ENCODE data around the gene ZCWPW1.

The ZCWPW1 gene

DNA sequence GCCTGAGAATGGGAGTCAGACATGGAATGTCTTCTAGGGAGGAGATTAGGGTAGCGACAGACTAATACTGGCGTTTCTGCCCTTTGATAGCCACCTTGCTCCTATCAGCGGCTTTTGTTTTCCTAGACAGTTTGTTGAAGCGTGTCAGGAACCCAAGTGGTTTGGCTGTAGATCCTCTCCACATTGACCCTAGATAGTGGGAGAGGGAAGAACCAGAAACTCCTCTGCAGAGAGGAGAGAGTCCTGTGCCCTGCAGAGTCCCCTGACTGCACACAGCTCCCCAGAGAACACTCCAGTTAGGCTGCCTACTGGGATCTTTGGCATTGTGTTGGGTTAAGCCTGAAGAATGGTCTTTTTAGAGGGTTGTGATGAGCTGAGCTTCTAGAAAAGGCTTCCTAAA is 3.5 kb upstream of the ZCWPW1 start:
- DNase-seq = no peak

DNA sequence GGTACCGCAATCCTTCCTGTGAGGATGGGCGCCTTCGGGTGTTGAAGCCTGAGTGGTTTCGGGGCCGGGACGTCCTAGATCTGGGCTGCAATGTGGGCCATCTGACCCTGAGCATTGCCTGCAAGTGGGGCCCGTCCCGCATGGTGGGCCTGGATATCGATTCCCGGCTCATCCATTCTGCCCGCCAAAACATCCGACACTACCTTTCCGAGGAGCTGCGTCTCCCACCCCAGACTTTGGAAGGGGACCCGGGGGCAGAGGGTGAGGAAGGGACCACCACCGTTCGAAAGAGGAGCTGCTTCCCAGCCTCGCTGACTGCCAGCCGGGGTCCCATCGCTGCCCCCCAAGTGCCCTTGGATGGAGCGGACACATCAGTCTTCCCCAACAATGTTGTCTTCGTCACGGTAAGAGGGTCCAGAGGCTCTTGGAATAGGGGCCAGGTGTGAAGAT is 2.8 kb upstream of the ZCWPW1 start:
- no peak for DNase-seq

DNA sequence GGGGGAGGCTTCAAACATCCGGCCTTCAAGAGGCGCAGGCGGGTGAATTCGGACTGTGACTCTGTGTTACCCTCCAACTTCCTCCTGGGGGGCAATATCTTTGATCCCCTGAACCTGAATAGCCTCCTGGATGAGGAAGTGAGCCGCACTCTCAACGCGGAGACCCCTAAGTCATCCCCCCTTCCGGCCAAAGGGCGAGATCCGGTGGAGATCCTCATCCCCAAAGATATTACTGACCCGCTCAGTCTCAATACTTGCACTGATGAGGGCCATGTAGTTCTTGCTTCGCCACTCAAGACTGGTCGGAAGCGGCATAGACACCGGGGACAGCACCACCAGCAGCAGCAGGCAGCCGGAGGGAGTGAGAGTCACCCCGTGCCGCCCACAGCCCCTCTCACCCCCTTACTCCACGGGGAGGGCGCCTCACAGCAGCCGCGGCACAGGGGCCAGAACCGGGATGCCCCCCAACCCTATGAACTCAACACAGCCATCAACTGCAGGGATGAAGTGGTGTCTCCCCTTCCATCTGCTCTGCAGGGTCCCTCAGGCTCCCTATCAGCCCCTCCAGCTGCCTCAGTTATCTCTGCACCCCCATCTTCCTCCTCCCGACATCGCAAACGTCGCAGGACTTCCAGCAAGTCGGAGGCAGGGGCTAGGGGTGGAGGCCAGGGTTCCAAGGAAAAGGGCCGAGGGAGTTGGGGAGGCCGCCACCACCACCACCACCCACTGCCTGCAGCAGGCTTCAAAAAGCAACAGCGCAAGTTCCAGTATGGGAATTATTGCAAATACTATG is 2.2 kb upstream of the ZCWPW1 start:
- no peak for DNase-seq

DNA sequence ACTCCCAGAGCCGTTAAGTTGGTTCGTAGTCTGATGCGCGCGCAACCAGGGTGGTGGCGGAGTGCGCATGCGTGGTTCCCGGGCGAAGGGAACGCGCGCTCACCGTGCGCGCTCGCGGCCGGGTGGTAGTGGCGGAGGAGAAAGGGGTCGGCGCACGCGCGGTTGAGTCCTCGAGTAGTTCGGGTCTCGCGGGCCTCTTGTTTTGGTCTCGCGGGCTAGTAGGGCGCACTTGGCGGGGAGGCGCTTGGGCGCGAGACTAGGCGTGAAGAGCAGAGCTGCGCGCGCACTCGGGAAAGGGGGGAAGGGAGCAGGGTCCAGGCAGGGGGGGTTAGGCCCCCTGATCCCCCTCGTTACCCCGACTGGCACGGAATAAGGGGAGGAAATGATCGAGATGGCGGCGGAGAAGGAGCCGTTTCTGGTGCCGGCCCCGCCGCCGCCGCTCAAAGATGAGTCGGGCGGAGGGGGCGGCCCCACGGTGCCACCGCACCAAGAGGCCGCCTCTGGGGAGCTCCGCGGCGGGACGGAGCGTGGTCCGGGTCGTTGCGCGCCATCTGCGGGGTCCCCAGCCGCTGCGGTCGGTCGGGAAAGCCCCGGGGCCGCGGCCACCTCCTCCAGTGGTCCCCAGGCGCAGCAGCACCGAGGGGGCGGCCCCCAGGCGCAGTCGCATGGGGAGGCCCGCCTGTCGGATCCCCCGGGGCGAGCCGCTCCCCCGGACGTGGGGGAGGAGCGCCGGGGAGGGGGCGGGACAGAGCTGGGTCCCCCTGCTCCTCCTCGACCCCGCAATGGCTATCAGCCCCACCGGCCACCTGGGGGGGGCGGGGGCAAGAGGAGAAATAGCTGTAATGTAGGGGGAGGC is 1.4 kb upstream of the ZCWPW1 start, which contains the start of gene MEPCE:
Gene MEPCE, plus strand, starts transcription at position 195 of the 856 bp plus-strand sequence. Its CDS starts 188 bp downstream, at position 383.
- DNase-seq = peak; percentile 95

DNA sequence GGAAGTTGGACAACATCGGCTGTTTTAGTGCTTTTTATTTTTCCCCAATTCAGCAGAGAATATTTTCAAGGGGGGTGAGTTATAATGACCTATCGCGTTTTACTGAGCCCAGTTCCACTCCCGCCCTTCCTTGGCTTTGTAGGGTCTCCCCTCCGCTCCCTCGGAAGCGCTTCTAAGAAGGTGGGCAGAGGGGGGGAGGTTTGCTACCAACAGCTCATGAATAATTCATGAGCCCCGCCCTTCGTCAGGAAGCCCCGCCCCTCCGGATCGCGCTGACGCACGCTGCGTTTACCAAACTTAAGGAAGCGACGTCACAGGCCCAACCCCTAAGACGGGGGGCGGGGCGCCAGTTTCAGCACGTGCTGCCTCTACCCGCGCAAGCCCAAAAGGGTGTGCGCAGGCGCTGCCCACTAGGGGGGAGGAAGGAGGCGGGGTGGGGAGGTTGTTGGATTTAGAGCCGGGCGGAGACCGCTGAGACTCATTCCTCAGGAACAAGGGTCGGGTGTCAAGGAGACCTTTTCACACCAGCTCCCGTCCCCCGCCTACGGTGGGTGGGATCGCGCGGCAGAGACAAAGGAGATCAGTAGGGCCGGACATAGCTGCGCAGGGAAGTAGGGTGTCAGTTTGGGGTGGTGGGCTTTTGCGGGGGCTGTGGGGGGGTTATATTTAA is 599 bp upstream of the ZCWPW1 start:
- DNase-seq = peak; percentile 100

DNA sequence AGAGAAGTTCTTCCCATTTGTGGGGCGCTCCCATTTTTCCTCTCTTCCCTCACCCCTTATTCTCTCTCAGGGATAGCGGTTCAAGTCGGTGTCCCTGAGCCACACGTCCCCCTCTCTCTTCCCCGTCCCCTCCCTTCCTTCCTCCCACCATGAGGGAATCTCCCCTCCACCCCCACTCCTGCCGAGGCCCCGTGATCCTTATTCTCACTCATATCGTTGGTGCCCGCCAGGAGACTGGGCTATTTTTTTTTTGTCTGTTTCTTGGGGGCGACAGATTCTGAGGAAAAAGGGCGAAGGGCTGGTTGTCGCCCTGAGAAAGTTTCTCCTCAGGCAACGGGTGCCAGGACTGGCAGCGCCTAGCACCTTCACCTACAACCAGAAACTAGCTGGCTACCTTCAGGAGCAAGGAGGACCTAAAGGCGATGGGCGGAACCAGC is 723 bp downstream of the ZCWPW1 start:
- DNase-seq = no peak

DNA sequence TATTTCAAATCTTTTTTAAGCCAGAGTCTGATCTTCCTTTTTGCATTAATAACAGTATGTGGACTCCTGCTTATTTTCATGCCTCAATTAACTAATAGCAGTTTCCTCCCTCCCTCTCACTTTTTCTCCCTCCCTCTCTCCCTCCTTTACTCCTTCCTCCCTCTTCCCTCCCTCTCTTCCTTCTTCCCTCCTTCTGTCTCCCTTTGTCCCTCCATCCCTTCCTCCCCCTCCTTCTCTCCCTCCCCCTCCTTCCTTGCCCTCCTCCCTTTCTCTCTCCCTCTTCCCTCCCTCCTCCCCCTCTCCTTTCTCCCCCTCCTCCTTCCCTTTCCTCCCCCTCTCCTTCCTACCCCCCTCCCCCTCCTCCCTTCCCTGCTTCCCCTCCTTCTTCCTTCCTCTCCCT is 2.0 kb downstream of the ZCWPW1 start:
- DNase-seq = no peak

DNA sequence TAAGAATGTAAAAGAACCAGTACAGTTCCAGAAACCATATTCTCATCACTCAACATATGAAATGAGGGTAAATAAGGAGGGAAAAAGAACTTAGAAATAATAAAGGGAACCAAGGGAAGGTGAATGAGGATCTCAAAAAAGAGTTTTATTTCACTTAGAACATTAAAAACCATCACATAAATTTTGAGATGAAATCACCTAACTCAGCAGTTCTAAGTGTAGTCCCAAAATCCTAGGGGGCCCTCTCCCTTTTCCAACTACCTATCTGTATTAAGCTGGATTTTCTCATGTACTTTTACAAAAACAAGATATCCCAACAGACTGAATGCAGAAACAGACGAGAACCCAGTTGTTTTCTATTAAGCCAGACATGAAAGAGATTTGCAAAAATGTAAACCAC is 3.2 kb downstream of the ZCWPW1 start:
- no peak for DNase-seq

DNA sequence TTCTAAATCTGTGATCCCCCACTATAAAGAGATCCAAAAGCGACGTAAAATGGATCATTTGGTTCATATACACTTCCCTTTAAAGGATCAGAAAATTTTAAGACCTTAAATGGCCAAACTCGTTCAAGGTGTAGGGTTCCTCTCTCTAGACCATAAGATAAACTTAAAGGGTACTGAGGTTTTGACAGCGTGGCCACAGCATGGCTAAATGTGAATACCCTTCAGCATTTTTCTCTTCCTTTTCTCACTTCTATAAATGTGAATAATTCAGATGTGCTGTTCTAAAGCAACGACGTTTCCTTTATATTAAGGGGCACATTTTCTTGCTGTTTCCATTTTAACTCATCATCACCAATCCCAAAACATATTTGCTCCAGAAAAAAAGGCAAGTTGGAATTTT is 5.2 kb downstream of the ZCWPW1 start:
- DNase-seq = no peak

DNA sequence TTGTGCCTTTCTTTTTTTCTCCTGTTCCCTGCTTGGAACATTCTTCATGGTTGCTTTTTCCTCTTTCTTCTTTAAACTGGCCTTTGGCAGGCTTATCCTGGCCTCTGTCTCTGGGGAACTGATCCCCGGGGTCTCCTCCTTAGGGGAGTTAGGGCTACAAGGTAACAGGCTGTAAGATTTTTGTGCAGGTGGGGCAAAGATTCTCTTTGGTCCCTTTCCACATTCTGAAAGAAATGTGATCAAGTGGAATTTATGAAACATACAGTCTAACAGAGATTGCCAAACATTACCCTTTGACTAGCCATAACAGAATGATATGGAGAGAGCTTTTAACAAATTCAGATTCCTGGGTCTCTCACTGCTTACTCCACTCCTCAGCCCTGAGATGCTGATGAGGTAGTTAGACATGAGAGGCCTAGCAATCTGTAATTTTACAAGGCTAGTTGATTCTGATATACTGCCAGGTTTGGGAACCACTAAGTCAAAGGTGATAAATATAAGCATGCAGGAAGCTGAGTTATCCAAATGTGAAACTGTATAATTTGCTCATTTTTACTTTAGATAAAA is 8.8 kb downstream of the ZCWPW1 start:
- no peak for DNase-seq

DNA sequence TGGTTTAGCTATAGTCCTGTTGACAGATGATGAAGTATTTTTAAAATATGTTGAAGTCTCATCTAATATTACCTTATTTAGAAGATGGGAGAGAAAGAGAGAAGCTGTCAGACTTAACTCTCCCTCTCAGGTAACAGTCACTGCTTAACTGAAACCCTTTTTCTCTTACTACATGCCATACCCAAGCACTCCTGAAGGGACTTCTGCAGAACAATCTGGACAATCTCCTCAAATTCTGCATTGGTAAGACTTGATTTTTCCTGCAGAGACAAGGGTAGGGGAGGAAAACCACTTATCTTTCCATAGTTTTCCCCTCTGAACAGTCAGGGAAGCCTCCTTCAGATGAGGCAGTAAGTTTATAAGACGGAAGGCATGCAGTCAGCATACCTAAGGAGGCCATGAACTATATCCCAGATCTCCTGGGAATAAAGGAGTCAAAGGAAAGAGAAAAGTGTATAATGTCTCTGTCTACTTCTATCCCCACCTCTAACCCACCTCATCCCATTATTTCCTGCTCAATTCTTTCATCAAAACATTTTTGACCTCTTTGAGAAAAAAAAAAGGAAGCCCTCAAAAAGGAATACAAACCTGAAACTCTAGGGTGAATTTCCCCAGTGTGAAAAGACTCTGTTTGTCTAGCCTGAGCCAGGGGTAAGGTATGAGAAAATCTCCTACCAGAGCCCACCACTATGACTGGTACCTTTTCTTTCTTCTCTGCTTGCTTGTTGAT is 9.4 kb downstream of the ZCWPW1 start:
- DNase-seq = no peak

DNA sequence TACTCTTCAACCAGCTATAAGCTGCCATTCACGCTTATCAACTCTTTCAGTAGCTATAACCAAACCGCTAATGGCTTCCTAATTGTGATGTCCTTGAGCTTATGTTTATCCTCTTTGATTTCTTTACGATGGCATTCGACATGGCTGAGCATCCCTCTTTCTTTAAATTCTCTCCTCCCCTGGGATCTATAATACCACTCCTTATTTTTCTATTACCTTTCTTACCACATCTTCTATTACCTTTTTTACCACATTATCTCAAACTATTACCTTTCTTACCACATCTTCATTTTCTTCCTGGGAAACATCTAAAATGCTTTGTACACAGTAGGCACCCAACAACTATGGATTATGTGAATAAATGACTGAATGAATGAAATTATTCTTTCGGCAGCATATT is 13.1 kb downstream of the ZCWPW1 start:
- DNase-seq = no peak

DNA sequence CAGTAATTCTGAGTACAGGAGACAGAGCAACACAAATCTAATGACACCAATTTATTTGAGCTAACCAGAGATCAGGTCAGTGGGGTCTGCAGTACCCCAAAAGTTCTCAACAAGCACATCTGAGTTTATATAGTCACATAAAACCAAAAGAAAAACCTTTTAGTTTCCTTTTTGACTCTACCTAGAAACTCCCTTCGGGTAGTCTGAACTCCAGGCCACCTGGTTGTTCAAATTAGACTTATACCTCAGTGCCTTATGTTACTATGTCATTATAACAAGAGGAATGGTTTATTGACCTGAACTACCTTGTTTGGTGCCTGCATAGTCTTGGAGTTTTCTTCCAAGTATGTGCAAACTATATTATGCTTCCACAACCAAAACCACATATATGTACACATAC is 14.6 kb downstream of the ZCWPW1 start:
- DNase-seq = no peak

DNA sequence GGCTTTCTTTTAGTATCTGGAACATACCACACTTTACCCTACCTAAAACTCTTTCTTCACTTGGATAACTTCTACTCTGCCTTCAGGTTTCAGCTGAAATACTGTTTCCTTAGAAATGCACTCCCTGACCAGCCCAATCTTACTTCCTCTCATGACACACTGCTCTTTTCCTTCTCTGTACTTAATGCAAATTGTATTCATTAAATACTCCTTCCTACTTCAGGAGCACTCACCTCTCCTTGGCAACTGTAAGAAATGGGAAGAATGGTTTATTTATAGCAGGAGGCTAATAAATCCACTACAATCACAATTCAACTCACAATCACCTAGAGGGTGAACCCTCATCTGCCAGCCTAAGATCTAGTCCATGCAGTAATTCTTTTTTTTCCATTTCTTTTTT is 15.2 kb downstream of the ZCWPW1 start:
- no peak for DNase-seq

DNA sequence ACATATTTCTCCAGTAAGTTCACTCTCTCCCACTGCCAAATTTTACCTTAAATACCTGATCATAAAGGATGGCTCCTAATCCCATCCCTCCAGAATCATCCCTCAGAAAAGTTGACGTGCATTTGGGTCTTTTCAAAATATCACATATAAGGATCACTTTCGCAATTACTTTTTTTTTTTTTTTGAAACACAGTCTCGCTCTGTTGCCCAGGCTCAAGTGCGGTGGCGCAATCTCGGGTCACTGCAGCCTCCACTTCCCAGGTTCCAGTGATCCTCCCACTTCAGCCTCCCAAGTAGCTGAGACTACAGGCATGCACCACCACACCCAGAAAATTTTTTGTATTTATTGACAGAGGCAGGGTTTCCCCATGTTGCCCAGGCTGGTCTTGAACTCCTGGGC is 17.4 kb downstream of the ZCWPW1 start:
- no peak for DNase-seq

DNA sequence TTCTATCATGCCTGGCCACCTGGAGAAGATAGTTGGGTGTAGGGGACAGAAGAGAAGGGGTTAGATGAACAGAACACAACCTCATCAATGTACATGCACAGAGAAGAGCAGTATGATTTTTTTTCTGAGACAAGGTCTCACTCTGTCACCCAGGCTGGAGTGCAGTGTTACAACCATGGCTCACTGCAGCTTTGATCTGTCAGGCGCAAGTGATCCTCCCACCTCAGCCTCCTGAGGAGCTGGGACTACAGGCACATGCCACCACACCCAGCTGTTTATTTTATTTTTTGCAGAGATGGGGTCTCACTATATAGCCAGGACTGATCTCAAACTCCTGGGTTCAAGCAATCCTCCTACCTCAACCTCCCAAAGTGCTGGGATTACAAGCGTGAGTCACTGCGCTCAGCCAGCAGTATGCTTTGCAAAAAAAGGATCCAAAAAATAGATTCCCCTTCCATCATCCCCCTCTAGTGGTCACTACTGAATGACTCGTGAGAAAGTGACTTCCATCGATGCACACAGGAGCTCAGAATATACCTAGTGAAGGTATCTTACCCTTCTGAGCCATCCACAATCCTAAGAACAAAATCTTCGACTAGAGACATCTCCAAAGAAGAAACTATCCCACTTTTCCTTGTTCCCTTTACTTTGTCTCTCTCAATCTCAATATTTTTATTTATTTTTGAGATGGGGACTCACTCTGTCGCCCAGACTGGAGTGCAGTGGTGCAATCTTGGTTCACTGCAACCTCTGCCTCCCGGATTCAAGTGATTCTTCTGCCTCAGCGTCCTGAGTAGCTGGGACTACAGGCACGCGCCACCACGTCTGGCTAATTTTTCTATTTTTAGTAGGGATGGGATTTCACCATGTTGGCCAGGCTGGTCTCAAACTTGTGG is 21.0 kb downstream of the ZCWPW1 start:
- no peak for DNase-seq

DNA sequence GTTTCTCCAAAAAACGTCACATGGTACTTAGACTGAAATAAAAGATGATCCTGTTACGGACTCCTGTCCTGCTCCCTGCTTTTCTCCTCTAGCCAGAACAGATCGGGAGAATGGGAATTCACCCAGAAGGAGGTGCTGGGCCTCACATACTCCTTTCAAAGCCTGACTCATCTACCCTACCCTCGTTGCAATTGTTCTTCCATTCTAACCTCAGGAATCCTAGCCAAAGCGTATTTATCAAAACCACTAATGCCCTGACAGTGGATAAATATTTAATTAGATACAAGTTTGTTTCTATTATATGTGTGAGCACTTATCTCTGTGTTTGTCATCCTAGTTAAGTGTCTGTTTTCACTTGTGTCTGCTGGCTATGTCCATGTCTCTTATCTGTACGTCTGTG is 21.7 kb downstream of the ZCWPW1 start:
- no peak for DNase-seq

DNA sequence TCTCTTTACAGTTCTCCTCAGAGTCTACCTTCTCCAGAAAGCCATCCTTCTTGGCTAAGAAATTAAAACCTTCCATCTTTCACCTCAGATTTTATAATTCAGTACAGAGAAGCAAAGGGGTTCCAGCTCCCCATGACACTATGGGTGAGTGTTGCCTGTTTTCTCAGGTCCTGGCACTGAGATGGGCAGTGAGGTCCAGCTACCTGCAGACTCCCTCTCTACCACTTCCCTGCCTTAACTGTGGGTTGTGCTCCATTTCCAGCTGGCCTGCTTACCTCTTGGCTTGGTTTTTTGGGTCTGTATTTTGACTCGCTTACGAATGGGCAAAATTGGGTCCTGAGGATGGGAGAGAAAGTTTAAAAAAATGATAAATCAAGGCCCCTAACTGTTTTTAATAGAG is 26.3 kb downstream of the ZCWPW1 start:
- no peak for DNase-seq

DNA sequence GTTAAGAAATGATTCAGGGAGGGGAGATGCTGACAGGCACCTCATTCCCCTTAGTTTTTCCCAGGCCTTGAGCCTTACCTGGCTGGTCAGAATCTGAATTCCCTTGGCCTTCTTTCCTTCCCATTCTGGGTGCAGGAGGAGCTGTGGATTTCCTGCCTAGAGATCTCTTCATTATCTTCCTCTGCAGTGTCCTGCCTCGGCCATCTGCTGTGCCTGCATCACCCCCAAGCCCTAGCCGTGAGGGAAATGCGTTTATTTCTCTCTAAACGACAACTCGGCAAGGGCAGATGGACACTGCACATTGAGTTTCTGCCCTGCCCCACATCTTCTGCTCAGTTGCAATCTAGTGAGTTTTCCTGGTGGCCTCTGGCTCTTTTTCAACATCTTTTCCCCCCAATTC is 26.7 kb downstream of the ZCWPW1 start:
- no peak for DNase-seq

DNA sequence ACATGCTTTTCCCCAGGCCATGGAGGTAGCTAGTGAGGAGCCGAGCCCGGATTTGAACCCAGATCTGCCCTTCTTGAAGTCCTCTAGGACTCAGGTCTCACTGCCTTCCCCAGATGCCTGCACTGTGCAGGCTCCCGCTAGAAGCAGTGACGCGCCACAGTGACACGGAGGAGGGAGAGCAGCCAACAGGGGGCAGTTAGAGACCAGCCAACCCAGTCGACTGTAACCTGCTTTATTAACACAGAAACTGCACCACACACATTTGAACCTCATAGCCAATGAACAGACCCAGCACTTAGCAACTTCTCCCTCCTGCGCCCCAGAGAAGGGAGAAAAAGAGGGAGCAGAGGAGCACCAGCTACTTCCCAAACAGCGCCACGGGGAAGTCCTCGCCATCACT is 27.8 kb downstream of the ZCWPW1 start:
- DNase-seq = no peak

DNA sequence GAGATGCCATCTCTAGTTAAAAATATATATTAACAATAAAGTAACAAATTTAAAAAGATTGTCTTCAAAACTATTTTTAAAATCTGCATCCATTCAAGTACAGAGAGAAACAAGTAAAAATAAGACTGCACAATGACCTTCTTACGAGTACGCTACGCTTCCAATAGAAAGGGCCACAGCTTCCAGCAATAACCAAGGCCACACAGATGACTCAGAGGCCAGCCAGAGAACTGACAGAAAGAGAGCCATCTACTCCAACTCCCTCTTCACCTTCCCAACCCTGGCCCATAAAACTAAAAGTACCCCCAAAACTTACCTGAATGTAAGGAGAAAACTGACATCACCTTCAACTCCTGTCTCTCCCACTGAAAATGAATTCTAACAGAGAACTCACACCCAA is 28.5 kb downstream of the ZCWPW1 start:
- no peak for DNase-seq

Measured in effector CD8-positive, alpha-beta T cell (primary cell).